ENCODE results near the gene DAPL1. TPM values are rescaled to one million over a fixed set of nuclear protein-coding genes. Genes with fewer than 3 reads are reported as not detected.
A peak's percentile ranks its signal among the peaks of the same experiment; 100 is the strongest.

Gene DAPL1
- total and polyA plus RNA-seq, 2 experiments from 2014 or later = not detected

GRCh38 chr2:158748926-158749590 lies 46.1 kb upstream of the DAPL1 start:
- Histone ChIP-seq H3K36me3 (ENCODE audit: low read depth) (no peaks in the 10 kb centered on the region), H3F3A (ENCODE audit: insufficient read depth) (no peaks in the 10 kb centered on the region), H3K9me2 (ENCODE audit: insufficient read depth) (no peaks in the 10 kb centered on the region), H3K27me3 (replicated peaks; ENCODE audit: insufficient read depth) (peaks cover 25% of the 10 kb centered on the region), H4K20me1 (ENCODE audit: insufficient read depth) (no peaks in the 10 kb centered on the region), H3K79me2 (ENCODE audit: insufficient read depth) (no peaks in the 10 kb centered on the region), H2AFZ (no peak overlapping the region), H3K4me2 (ENCODE audit: unreplicated experiment) (no peak overlapping the region), H3K9ac (no peak overlapping the region), H3K9me3 (ENCODE audit: low read depth) (no peaks in the 10 kb centered on the region), H3K4me1 (ENCODE audit: insufficient read depth) (no peaks in the 10 kb centered on the region), H3K27ac (no peak overlapping the region), H3K4me3 (no peak overlapping the region)
- in situ Hi-C loops (cut with MboI) = loop anchor here (10.0 to 25.0 kb wide), 2 partner anchors 562 to 714 kb away; no protein-coding TSS in a partner anchor
- WGBS, 2 experiments (ENCODE audit: low coverage in 1 of 2, low lambda C conversion rate in 2 of 2, missing lambda C conversion rate in 2 of 2) = 51 to 54% methylated on average over 2 of the region's 2 CpGs
- TF ChIP-seq EZH2 (IDR thresholded peaks at IDR 0.05; ENCODE audit: insufficient read depth, poor library complexity, severe bottlenecking) (no peak), EZH2phosphoT487 (IDR thresholded peaks at IDR 0.05; ENCODE audit: insufficient read depth, low read depth) (no peak)
- no peak for DNase-seq

- no peaks in the 10 kb centered on the region for H3K9me3 ChIP-seq (ENCODE audit: low read depth)
- H3K9me2 ChIP-seq (ENCODE audit: insufficient read depth) = no peaks in the 10 kb centered on the region
- whole genome bisulfite sequencing, 2 experiments (ENCODE audit: low coverage in 1 of 2, low lambda C conversion rate in 2 of 2, missing lambda C conversion rate in 2 of 2) = 68 to 75% methylated on average over 5 of the region's 5 CpGs
- H3K36me3 ChIP-seq (ENCODE audit: low read depth) = no peaks in the 10 kb centered on the region
- no peak overlapping the region for H2AFZ ChIP-seq
- peaks cover 25% of the 10 kb centered on the region for H3K27me3 ChIP-seq (replicated peaks; ENCODE audit: insufficient read depth)
- in situ Hi-C loops (cut with MboI) = no loop called here
- H3K27ac ChIP-seq = no peak overlapping the region
- no peaks in the 10 kb centered on the region for H3F3A ChIP-seq (ENCODE audit: insufficient read depth)
- H3K4me1 ChIP-seq (ENCODE audit: insufficient read depth) = peaks cover 7% of the 10 kb centered on the region; the same call in 1 of the 2 replicates
- no peaks in the 10 kb centered on the region for H4K20me1 ChIP-seq (ENCODE audit: insufficient read depth)
- no peak overlapping the region for H3K9ac ChIP-seq
- DNase-seq = no peak
- no peak overlapping the region for H3K4me3 ChIP-seq
- H3K79me2 ChIP-seq (ENCODE audit: insufficient read depth) = no peaks in the 10 kb centered on the region
- no peak overlapping the region for H3K4me2 ChIP-seq (ENCODE audit: unreplicated experiment)
- TF ChIP-seq EZH2phosphoT487 (IDR thresholded peaks at IDR 0.05; ENCODE audit: insufficient read depth, low read depth) (no peak), EZH2 (IDR thresholded peaks at IDR 0.05; ENCODE audit: insufficient read depth, poor library complexity, severe bottlenecking) (no peak)
Observed at GRCh38 chr2:158750458-158751125, 44.5 kb upstream of the DAPL1 start.

GRCh38 chr2:158753641-158754611 lies 41.2 kb upstream of the DAPL1 start:
- WGBS, 2 experiments (ENCODE audit: low coverage in 1 of 2, low lambda C conversion rate in 2 of 2, missing lambda C conversion rate in 2 of 2) = 12 to 15% methylated on average over 14 of the region's 14 CpGs

More at GRCh38 chr2:158753641-158754611, 41.2 kb upstream of the DAPL1 start:
- Histone ChIP-seq H3K36me3 (ENCODE audit: low read depth) (no peaks in the 10 kb centered on the region), H3K9ac (no peak overlapping the region), H3K27me3 (replicated peaks; ENCODE audit: insufficient read depth) (peaks cover 4% of the 10 kb centered on the region), H3K79me2 (ENCODE audit: insufficient read depth) (no peaks in the 10 kb centered on the region), H3K27ac (no peak overlapping the region), H2AFZ (peak overlapping the region; percentile 68), H4K20me1 (ENCODE audit: insufficient read depth) (no peaks in the 10 kb centered on the region), H3K9me2 (ENCODE audit: insufficient read depth) (no peaks in the 10 kb centered on the region), H3K4me3 (peak overlapping the region; percentile 63), H3K4me2 (ENCODE audit: unreplicated experiment) (peak overlapping the region; percentile 70), H3K4me1 (ENCODE audit: insufficient read depth) (peaks cover 7% of the 10 kb centered on the region; the same call in 1 of the 2 replicates), H3K9me3 (ENCODE audit: low read depth) (no peaks in the 10 kb centered on the region), H3F3A (ENCODE audit: insufficient read depth) (no peaks in the 10 kb centered on the region)
- DNase-seq = peak; percentile 79
- no peak for TF ChIP-seq EZH2phosphoT487 (IDR thresholded peaks at IDR 0.05; ENCODE audit: insufficient read depth, low read depth)
- TF ChIP-seq EZH2 (IDR thresholded peaks at IDR 0.05; ENCODE audit: insufficient read depth, poor library complexity, severe bottlenecking) = no peak
- in situ Hi-C loops (cut with MboI) = no loop called here
